Epithelial cell of esophagus (primary cell): ENCODE results near the gene SMIM11.
"Not testable (repeated sequence)": the region's sequence is repeated elsewhere in the genome, so short reads cannot be mapped to it uniquely, and the experiment has no call there.

ENCODE experiments used
- DNase-seq: peaks from one replicate; pipeline ENCODE4 v3.0.0; 2010; ENCODE audit warnings: low read depth
- H3K4me3 ChIP-seq: 2 replicates; pipeline ENCODE4 v1.5.1; 2011; ENCODE audit warnings: mild to moderate bottlenecking, low read length, control low read depth

The SMIM11 gene

DNA sequence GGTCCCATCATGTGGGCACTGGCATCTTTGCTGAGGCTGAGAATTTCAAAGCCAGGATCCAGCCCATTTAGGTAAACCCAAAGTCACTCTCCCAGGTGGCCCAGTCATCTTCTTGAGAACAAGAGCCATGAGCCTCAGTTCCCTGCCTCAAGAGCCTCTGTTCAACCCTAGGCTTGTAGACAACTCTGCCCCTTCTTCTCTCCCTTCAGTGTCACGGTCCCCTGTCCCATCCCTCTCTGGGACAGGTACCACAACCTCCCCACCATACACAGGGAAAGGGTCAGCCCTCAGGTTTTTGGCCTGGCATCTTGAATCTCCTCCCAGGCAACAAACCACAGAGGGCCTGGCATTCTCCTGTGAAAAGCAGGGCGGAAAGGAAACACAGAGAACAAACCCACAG is 30.4 kb downstream of the SMIM11 start:
- not testable (repeated sequence) for DNase-seq, H3K4me3 ChIP-seq

DNA sequence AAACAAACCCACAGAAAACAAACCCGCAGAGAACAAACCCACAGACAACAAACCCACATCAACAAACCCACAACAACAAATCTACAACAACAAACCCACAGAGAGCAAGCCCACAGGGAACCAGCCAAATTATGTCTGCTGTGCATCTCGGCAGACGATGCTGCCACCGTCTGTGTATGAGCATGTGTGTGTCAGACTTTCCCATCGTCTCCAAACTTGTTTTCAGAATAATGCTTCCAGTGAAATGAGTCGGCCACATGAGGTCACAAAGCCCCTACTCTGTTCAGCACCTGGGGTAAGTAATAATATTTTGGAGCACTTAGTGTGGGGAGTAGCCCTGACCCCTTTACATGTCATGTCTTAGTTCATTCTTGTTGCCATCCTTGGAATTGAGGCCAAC is 30.8 kb downstream of the SMIM11 start:
- H3K4me3 ChIP-seq, DNase-seq: not testable (repeated sequence)

DNA sequence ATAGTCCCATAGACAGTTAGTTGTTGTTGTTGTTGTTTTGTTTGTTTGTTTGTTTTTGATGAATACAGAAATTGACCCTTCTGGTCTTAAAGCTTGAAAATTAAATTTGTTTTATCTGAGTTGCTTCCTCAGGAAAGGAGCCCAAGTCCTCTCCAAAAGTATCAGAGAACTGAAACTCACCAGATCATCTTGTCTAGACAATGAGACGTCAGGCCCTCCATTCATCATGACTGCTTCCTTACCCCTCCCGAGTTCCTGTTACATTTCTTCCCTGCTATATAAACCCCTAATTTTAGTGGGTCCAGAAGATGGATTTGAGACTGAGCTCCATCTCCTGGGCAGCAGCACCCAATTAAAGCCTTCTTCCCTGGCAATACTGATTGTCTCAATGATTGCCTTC is 31.4 kb downstream of the SMIM11 start:
- not testable (repeated sequence) for DNase-seq, H3K4me3 ChIP-seq

DNA sequence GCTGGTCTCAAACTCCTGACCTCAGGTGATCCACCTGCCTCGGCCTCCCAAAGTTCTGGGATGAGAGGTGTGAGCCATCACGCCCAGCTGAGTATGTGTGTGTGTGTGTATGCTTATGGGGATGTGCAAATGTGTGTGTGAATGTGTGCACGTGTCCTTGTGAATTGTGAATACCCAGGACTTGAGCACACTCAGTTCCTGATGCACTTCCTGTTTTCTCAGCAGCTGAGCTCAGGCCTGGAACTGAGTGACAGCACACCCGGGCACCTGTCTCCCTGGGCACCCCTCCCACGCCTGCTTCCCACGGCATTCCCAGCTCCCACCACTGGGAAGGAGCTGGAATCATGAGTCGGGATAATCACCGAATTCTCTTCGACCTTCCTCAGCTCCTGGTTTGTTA is 32.0 kb downstream of the SMIM11 start:
- not testable (repeated sequence) for H3K4me3 ChIP-seq, DNase-seq

DNA sequence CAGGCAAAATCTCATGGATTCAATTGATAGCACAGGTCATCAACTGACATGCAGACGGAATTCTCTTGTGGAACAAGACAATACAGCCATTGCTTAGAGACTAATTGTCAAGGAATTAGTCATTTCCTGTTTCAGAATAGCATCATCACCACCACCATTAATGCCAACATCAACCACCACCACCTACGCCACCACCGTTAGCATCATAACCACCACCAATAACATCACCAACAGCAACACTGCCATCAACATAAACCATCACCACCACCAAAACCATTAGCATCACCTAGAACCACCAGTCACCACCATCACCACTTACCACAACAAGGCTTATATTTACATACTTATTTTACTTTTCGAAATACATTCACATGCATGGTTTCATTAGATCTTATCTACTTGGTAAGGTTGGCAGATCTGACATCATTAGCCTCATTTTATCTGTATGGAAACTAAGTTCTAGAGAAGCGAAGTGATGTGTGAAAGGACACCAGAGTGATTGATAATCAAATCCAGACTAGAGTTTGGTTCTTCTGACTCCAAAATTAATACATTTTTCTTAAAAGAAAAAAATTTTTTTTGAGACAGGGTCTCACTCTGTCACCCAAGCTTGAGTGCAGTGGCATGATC is 42.3 kb downstream of the SMIM11 start:
- not testable (repeated sequence) for DNase-seq, H3K4me3 ChIP-seq

DNA sequence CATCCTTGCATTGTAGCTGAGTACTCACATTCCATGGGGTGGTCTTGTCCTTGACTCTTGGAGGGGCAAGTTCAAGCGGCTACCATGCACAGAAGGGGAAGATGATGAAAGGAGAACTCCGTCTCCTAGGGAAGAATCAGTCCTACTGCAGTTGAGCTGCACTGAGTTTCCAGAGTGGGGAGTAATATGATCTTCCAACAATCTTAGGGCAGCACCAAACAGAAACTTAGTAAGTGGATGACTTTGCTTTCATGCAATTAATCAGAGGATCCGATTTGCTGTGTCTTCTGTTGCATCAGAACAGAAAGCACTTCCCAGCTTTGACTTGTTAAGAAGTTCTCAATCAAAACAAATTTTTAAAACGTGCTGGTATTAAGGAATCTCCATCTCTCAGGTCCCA is 48.5 kb downstream of the SMIM11 start, which contains the start of gene SMIM34:
Gene SMIM34, minus strand, starts transcription at position 147 of the 400 bp plus-strand sequence. Its CDS starts 112 bp downstream, at position 35.
- H3K4me3 ChIP-seq, DNase-seq: not testable (repeated sequence)

DNA sequence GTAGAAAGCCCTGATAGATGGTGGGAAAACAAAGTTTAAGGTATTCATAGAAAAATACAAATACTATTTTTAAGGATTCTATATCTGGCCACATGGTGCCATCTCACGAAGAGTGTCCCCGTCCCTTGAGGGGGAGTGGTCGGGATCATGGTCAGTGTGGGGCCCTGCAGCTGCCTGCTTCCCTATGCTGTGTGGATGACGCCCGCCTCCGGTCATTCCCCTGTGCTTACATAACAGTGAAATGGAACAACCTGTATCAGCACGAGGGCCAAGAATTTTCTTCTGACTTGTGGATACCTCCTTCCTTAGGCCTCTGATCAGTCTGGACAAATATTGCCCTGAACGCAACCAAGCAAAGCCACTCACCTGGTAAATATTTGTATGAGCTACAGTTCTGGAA is 52.0 kb downstream of the SMIM11 start:
- DNase-seq = not testable (repeated sequence)

DNA sequence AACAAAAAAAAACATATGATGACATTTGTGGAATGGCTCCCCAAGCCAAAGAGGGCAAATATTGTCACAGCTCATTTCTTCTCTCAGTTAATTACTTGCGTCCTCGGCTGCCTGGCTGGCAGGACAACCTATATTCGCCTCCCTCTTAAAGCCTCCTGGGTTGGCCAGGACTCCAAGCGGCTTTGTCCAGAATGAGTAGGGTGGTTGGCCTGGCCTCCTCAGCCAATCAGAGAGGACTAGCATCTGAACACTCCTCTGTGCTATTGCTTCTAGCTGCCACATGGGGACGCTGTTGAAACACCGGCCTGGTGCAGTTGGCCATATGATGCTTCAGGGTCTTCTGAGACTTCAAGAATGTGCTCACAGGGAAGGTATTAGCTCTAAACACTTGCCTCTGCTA is 53.1 kb downstream of the SMIM11 start:
- DNase-seq = not testable (repeated sequence)

More for the DNA sequence above, 52.0 kb downstream of the SMIM11 start:
- not testable (repeated sequence) for H3K4me3 ChIP-seq

DNA sequence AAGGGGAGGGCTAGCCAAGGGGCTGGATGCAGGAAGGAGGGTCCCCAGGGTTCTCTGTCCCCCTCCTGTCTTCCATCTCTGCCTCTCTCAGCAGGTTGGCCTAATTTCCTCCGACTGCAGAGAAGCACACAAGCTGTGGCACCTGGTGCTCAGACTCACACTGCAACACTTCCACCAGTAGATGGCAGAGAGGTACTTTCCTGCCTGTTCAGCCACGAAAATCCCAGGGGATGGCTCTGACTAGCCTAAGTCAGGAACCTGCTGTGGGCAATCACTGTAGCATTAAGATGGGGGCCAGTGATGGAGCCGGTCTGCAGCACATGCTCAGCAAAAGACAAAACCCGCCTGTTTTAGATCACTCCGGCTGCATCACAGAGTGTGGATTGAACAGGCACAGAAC is 54.4 kb downstream of the SMIM11 start:
- DNase-seq, H3K4me3 ChIP-seq: not testable (repeated sequence)

More for the DNA sequence above, 53.1 kb downstream of the SMIM11 start:
- not testable (repeated sequence) for H3K4me3 ChIP-seq
